ENCODE data around the gene CIB2.

The CIB2 gene

GRCh38 chr15:78105476-78106241 is 25.6 kb downstream of the CIB2 start:
- no peak for DNase-seq

DNA sequence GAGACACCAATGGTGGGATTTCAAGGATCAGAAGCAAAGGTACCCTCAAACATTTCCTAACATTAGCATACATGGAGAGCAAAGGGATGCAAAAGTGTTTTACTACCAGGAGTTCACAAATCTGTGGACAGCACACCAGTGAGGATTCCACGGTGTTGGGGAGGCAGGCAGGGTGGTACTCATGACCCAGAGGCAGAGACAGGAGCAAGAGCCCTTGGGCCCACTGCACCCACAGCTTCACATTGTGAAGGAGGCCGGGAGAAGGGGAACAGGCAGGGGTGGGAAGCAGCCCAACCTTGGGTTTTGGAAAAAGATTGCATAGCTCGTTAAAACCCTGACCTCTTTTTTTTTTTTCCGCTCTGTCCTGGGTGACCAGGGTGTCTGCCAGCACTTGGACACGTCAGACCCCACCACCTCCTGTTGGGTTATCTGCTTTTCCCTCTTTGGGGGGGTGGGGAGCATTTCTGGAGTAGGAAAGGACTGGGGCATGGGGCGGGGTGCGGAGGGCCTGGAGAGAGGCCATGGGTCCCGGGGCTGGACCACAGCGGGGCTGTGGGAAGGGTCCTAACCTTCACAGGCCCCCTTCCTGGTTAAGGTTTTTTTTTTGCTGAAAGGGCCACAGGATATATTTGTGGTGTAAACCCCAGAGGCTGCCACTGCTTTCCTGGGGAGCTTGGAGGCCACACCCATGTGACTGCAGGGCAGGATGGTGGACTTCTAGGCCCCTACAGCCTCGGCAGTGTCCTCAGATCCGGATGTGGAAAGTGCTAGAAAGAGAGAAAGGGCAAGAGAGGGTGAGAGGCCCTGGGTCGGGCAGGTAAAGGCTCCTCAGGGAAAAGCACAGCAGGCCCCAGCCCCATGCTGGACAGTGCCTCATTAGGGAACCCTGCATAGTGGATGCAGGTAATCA is 26.4 kb downstream of the CIB2 start:
- no peak for DNase-seq

- no peak for DNase-seq
Measured at GRCh38 chr15:78104119-78104479, 27.1 kb downstream of the CIB2 start.

GRCh38 chr15:78103406-78104118 is 27.7 kb downstream of the CIB2 start:
- peak; percentile 72 for DNase-seq

DNA sequence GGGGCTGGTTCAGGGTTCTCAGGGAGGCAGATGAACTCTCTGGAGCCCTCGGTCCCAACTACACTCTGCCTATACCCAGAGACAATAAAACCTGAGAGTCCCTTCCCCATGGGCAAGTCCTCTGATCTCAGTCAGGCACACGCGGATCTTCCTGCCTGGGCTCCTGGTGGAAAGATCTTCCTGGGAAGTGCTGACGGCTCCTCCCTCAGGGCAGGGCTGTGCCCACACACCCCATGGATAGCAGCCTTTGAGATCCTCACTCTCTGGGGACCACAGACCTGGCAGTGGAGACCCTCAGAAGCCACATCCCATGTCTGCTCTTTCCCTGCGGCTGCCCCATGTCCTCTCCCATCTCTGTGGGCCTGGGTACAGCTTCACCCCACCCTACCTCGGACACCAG is 28.5 kb downstream of the CIB2 start:
- DNase-seq: no peak

GRCh38 chr15:78102211-78102610 is 29.0 kb downstream of the CIB2 start:
- no peak for DNase-seq

DNA sequence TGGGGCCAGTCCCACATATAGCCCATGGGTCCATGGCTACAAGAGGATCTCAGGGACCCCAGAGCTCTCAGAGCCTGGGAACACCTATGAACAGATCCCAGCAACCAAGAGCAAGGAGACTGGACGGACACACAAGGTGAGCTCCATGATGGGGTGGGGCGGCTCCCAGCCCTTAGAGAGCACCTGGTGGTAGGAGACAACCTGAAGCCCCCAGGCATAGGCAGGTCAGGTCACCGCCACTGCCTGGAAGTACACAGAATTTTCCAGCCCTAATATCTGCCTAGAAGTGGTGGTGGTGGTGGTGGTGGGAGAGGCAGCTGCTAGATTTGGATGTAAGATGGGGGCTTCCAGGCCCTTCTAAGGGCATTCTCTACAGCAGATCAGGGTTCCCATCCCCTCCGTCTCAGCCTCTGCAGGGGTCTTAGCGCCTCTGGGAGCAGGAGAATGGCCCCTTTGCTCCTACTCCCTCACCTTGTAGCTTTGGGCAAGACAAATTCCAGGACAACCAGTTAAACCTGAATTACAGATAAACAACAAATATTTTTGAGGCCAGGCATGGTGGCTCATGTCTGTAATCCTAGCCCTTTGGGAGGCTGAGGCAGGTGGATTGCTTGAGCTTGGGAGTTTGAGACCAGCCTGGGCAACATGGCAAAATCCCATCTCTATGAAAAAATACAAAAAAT is 29.7 kb downstream of the CIB2 start:
- no peak for DNase-seq

- DNase-seq: no peak
Measured at GRCh38 chr15:78100886-78101285, 30.4 kb downstream of the CIB2 start.

DNA sequence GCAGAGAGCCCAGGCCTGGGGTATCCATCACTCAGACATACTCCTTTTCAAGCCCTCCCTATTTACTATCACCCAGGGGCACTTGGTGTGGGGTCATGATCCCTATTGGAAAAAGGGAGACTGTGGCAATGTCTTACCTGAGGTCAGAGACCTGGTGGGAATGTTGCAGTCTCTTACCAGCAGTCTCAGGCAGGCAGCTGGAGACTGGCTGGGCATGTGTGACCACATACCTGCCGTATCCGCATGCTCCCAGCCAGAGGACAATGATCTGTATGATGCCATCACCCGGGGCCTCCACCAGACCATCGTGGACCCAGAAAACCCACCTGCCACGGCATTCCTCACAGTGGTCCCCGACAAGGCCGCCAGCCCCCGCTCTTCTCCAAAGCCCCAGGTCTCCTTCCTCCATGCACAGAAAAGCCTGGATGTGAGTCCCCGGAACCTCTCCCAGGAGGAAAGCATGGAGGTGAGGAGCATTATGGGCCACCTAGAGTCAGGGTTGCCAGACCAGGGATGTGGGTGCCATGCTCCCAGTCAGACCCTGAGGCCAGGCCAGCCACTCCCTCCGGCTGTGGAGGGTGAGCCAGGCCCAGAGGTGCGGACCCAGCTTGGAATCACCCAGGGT is 33.0 kb downstream of the CIB2 start:
- DNase-seq: no peak

DNA sequence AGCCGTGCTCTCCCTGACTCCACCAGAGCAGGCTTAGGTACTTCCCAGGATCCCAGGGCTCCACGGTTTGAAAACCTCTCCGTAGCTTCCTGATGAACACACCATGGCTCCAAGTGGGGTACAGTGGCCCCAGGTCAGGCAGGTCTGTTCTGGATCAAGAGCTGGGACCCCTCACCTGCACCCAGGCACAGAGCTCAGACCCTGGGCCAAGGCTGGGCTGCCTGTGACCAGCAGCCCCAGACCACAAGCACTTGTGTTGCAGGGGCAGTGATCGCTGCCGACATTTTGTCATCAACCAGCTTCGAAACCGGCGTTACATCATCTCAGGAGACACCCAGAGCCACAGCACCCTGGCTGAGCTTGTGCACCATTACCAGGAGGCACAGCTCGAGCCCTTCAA is 33.6 kb downstream of the CIB2 start:
- no peak for DNase-seq

- no peak for DNase-seq
Measured at GRCh38 chr15:78093242-78094020, 37.8 kb downstream of the CIB2 start.

- no peak for DNase-seq
Measured at GRCh38 chr15:78092261-78093041, 38.8 kb downstream of the CIB2 start, which contains the start of gene SH2D7. Gene SH2D7, plus strand, starts transcription at chr15:78092561. Its CDS starts 24 bp downstream, at chr15:78092585.

GRCh38 chr15:78090422-78091063 is 40.7 kb downstream of the CIB2 start:
- no peak for DNase-seq

GRCh38 chr15:78088773-78089080 is 42.5 kb downstream of the CIB2 start:
- no peak for DNase-seq

GRCh38 chr15:78087951-78088772 is 43.1 kb downstream of the CIB2 start:
- DNase-seq: no peak

- DNase-seq: no peak
Measured at GRCh38 chr15:78085928-78086327, 45.3 kb downstream of the CIB2 start.

- no peak for DNase-seq
Measured at GRCh38 chr15:78084449-78084750, 46.8 kb downstream of the CIB2 start.

DNA sequence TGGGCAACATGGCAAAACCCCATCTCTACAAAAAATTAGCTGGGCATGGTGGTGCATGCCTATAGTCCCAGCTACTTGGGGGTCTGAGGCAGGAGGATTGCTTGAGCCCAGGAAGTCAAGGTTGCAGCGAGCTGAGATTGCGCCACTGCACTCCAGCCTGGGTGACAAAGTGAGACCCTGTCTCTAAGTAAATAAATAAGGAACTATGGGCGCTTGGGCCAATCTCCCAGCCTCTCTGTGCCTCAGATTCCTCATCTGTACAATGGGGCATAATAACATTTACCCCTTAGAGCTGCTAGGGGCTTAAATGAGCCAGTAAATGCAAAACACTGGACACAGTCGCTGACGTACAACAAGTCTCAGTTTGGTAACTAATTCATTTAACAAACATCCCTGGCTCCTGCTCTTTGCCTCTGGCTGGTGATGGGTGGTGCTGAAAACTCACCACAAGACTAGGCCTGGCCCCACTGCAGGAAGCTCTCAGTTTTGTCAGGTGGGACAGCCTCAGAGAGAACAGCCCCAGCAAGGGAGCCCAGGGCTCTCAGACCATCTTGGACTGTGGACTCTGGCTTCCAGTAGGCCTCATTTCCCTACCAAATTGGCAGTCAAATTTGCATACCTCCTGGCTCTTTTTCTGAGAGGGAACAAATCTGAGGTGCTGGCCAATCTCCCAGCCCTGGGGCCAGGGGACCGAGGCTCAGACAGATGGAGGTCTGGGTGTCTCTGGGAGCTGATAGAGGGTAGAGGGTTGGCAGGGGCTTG is 47.4 kb downstream of the CIB2 start:
- DNase-seq: no peak

GRCh38 chr15:78083186-78083585 is 48.1 kb downstream of the CIB2 start:
- DNase-seq: no peak

All from stimulated activated CD4-positive, alpha-beta T cell treated with anti-CD3 and anti-CD28 coated beads, Interleukin-15, amount 100 ng/mL, for 24 hours (primary cell).